ENCODE results near the gene IL26. TPM values are rescaled to one million over a fixed set of nuclear protein-coding genes. Genes with fewer than 3 reads are reported as not detected.
A peak's percentile ranks its signal among the peaks of the same experiment; 100 is the strongest.

The IL26 gene
- total RNA-seq, 1 donor from 2014 or later = not detected

GRCh38 chr12:68163560-68164081, 62.0 kb downstream of the IL26 start:
- no peak overlapping the region for H3K27ac ChIP-seq
- H3K36me3 ChIP-seq = no peaks in the 10 kb centered on the region
- ATAC-seq (no peak), DNase-seq (no peak)
- TF ChIP-seq CTCF (IDR thresholded peaks at IDR 0.05) = no peak
- H3K9me3 ChIP-seq = no peaks in the 10 kb centered on the region
- H3K4me3 ChIP-seq = no peak overlapping the region
- intact Hi-C loops (cut with DNase I) = no loop called here
- H3K27me3 ChIP-seq = no peaks in the 10 kb centered on the region
- no peaks in the 10 kb centered on the region for H3K4me1 ChIP-seq

- Histone ChIP-seq H3K36me3 (no peaks in the 10 kb centered on the region), H3K9me3 (no peaks in the 10 kb centered on the region), H3K4me1 (no peaks in the 10 kb centered on the region), H3K27me3 (no peaks in the 10 kb centered on the region), H3K27ac (no peak overlapping the region), H3K4me3 (no peak overlapping the region)
- ATAC-seq = no peak
- no peak for TF ChIP-seq CTCF (IDR thresholded peaks at IDR 0.05)
- intact Hi-C loops (cut with DNase I) = no loop called here
- no peak for DNase-seq
These were observed 63.2 kb downstream of the IL26 start for GRCh38 chr12:68162374-68162773.

- no peaks in the 10 kb centered on the region for H3K27me3 ChIP-seq
- H3K36me3 ChIP-seq = no peaks in the 10 kb centered on the region
- intact Hi-C loops (cut with DNase I) = no loop called here
- DNase-seq (no peak), ATAC-seq (no peak)
- H3K27ac ChIP-seq = no peak within 1 kb of the TSS
- no peaks in the 10 kb centered on the region for H3K4me1 ChIP-seq
- TF ChIP-seq CTCF (IDR thresholded peaks at IDR 0.05) = no peak
- H3K9me3 ChIP-seq = no peaks in the 10 kb centered on the region
- no peak within 1 kb of the TSS for H3K4me3 ChIP-seq
These were observed 65.8 kb downstream of the IL26 start, which contains the start of gene IFNG for GRCh38 chr12:68159681-68160304. Gene IFNG (minus strand): TSS chr12:68159740. CDS start chr12:68159615, 125 bp downstream.

GRCh38 chr12:68158432-68158831, 67.2 kb downstream of the IL26 start:
- ATAC-seq (peak; percentile 36), DNase-seq (no peak)
- Histone ChIP-seq H3K4me1 (no peaks in the 10 kb centered on the region), H3K9me3 (no peaks in the 10 kb centered on the region), H3K27me3 (no peaks in the 10 kb centered on the region), H3K4me3 (no peak overlapping the region), H3K27ac (no peak overlapping the region), H3K36me3 (no peaks in the 10 kb centered on the region)
- peak; percentile 41 for TF ChIP-seq CTCF (IDR thresholded peaks at IDR 0.05)
- intact Hi-C loops (cut with DNase I) = no loop called here

GRCh38 chr12:68157380-68157779, 68.2 kb downstream of the IL26 start:
- ATAC-seq = no peak
- no peaks in the 10 kb centered on the region for H3K27me3 ChIP-seq
- no peaks in the 10 kb centered on the region for H3K9me3 ChIP-seq
- no peak overlapping the region for H3K27ac ChIP-seq
- no peak for DNase-seq
- TF ChIP-seq CTCF (IDR thresholded peaks at IDR 0.05) = no peak
- H3K4me3 ChIP-seq = no peak overlapping the region
- H3K36me3 ChIP-seq = no peaks in the 10 kb centered on the region
- no peaks in the 10 kb centered on the region for H3K4me1 ChIP-seq
- intact Hi-C loops (cut with DNase I) = no loop called here

Data from upper lobe of right lung (tissue), 1 donor.